ENCODE data around the gene INSC.

The INSC gene

GRCh38 chr11:15111215-15111614 lies 3.5 kb upstream of the INSC start:
- TF ChIP-seq CTCF (conservative IDR thresholded peaks at IDR 0.05; ENCODE audit: control insufficient read depth, insufficient read depth, low read depth, low read length), result no peak
- no peak for DNase-seq (ENCODE audit: low read depth)
- H3K4me3 ChIP-seq (ENCODE audit: control insufficient read depth, low read depth, low read length), result no peak overlapping the region

GRCh38 chr11:15112131-15112541 lies 2.6 kb upstream of the INSC start:
- no peak for TF ChIP-seq CTCF (conservative IDR thresholded peaks at IDR 0.05; ENCODE audit: control insufficient read depth, insufficient read depth, low read depth, low read length)
- no peak overlapping the region for H3K4me3 ChIP-seq (ENCODE audit: control insufficient read depth, low read depth, low read length)
- no peak for DNase-seq (ENCODE audit: low read depth)

GRCh38 chr11:15113381-15113780 lies 1.3 kb upstream of the INSC start:
- no peak for TF ChIP-seq CTCF (conservative IDR thresholded peaks at IDR 0.05; ENCODE audit: control insufficient read depth, insufficient read depth, low read depth, low read length)
- DNase-seq (ENCODE audit: low read depth), result no peak
- H3K4me3 ChIP-seq (ENCODE audit: control insufficient read depth, low read depth, low read length), result no peak overlapping the region

GRCh38 chr11:15115686-15116085 lies 963 bp downstream of the INSC start:
- DNase-seq (ENCODE audit: low read depth), result no peak
- H3K4me3 ChIP-seq (ENCODE audit: control insufficient read depth, low read depth, low read length), result peak overlapping the region; percentile 53
- no peak for TF ChIP-seq CTCF (conservative IDR thresholded peaks at IDR 0.05; ENCODE audit: control insufficient read depth, insufficient read depth, low read depth, low read length)

GRCh38 chr11:15117751-15118150 lies 3.0 kb downstream of the INSC start:
- no peak for DNase-seq (ENCODE audit: low read depth)

GRCh38 chr11:15118431-15118830 lies 3.7 kb downstream of the INSC start:
- no peak overlapping the region for H3K4me3 ChIP-seq (ENCODE audit: control insufficient read depth, low read depth, low read length)
- TF ChIP-seq CTCF (conservative IDR thresholded peaks at IDR 0.05; ENCODE audit: control insufficient read depth, insufficient read depth, low read depth, low read length), result no peak
- DNase-seq (ENCODE audit: low read depth), result no peak

More at GRCh38 chr11:15117751-15118150, 3.0 kb downstream of the INSC start:
- TF ChIP-seq CTCF (conservative IDR thresholded peaks at IDR 0.05; ENCODE audit: control insufficient read depth, insufficient read depth, low read depth, low read length), result no peak
- H3K4me3 ChIP-seq (ENCODE audit: control insufficient read depth, low read depth, low read length), result no peak overlapping the region

- peak; percentile 23 for DNase-seq (ENCODE audit: low read depth)
- no peak for TF ChIP-seq CTCF (conservative IDR thresholded peaks at IDR 0.05; ENCODE audit: control insufficient read depth, insufficient read depth, low read depth, low read length)
- H3K4me3 ChIP-seq (ENCODE audit: control insufficient read depth, low read depth, low read length), result no peak overlapping the region
Observed at GRCh38 chr11:15119352-15119751, 4.6 kb downstream of the INSC start.

All from fibroblast of mammary gland (primary cell).